NCI-H526 treated with DMSO at 0.1 percent for 48 hours (cell line): Measurements from ENCODE around the gene NF1.
A peak's percentile ranks its signal among the peaks of the same experiment; 100 is the strongest.

Source experiments
- DNase-seq: peaks from one replicate; lab custom pipeline; 2025; lab: John Stamatoyannopoulos, UW

The NF1 gene

DNA sequence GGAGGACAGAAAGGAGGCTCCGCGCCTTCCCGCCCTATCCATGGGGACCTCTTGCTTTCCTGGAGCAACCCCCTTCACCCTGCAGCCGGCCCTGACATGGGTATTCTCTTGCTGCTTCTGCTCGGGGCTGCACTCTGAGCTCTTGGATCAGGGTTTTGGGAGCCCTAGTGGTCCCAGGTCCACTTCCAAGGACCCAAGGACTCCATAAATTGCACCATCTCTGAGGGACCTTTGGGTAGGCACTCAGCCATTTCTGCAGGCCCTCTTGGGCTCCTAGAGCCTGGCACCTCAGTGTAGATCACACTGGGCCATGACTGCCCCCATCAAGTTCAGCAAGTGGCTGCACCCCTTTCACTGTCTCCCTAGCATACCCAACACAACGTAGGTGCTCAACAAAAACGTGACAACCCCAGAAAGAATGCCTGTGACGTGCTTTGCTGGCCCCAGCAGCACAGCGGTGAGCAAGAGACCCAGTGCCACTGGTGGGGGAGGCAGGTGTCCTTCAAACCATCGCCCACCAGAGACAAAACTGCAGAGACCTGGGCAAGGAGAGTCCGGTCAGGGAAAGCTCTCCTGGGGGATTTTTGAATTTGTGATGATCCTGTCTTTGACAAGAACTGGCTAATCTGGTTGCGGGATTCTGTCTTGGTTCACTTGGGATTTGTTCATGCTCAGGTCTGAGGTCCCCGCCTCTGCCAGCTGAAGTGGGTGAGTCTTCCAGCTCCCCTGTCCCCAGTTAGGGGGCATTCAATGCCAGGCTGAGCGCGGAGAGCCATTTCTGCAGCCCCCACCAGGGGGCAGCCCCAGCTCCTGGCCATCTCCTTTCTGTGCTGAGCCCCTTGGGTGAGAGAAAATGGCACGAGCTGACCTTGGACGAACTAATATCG lies 294.2 kb downstream of the NF1 start:
- peak; percentile 21 for DNase-seq

DNA sequence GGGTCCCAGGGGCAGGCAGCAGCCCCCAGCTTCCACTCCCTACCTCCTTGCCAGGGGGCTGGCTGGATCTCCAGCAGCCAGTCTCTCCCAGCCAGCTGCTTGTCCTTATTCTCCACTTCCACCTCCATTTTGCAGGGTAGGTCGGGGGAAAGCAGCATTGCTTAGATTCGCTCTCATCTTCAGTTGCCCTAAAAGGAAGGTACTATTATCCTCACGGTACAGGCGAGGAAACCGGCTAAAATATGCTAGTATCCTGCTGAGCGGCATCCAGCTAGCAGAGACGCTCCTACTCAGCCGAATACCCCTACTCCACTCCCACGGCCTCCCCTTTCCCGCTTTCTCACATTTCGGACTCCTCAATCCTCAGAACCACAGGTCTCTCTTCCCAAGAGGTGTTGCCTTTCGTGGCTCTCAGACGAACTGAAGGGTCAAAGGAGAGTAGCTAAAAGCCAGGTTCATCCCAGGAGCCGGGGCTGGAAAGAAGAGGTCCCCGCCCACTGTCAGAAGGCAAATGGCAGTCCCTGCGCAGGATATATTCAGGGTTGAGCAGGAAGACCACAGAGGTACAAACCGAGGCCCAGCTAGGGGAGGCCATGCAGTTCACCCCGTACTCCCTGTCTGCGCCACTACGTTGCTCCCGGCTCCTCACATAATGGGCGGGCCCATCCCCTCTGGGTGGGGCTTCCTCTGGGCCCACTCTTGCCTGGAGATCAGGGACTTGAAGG lies 295.0 kb downstream of the NF1 start:
- no peak for DNase-seq

DNA sequence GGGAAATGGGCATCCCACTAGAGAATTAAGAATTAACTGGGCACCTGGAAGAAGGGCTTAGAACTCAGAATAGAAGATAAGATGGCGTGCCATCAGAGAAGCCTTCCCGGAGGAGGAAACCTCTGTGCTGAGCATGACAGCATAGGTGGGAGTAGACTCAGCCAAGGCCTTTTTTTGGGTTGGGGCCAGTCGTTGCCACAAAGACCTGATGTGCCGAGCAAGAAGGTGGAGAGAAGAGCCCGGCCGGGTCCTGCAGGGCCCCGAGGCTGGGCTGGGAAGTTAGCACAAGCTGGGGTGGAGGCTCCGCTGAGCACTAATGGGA lies 295.6 kb downstream of the NF1 start:
- no peak for DNase-seq

DNA sequence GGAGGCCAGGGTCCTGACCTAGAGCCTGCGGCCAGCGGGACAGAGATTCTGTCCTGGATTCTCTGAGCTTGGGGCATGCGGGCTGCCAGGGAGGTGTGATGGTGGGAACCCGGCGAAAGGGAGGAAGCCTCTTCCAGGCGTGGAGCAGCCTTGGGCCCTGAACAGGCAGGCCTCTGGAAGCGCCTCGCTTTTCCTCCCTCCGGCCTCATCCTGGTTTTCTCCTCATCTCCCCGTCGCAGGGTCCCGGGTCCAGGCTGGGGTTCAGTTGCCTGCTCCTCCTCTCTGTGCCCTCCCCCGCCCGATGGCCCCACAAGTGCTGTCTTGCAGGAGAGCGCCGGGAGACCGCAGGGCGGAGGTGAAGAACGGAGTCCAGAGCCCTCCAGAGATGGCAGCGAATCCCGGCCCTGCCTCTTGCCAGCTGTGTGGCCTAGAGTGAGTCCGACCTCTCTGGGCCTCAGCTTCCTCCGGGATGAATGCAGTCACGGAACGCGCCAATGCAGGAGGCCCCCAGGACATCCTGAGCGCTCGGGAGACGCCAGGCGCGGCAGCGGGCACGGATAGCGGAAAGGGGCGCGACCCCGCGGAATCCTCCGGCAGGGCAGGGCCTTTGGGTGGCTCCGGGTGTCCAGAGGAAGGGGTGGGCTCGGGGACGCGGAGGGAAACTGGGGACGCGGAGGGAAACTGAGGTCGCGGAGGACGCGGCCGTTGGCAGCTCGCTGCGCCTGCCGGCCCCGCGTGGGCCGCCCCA lies 296.1 kb downstream of the NF1 start:
- no peak for DNase-seq

DNA sequence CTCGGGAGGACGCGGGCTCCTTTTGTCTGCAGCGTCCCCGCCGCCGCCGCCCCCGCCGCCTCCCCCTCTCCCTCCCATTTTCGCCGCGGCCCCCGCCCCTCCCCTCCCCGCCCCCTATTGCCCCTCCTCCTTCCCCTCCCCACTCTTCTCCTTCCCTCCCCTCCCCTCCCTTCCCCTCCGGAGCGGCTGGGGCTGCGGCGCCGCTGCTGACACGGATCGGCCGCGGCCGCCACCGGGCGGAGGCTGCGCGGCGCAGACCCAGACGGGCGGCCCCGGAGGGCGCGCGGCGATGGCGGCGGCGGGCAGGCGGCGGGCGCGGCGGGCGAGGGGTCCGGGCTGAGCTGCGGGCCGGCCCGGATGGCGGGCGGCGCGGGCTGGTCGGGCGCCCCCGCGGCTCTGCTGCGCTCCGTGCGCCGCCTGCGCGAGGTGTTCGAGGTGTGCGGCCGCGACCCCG lies 296.7 kb downstream of the NF1 start, which contains the start of gene RAB11FIP4:
Gene RAB11FIP4, plus strand, starts transcription at position 180 of the 454 bp plus-strand sequence. Its CDS starts 178 bp downstream, at position 358.
- DNase-seq, result peak; percentile 37

DNA sequence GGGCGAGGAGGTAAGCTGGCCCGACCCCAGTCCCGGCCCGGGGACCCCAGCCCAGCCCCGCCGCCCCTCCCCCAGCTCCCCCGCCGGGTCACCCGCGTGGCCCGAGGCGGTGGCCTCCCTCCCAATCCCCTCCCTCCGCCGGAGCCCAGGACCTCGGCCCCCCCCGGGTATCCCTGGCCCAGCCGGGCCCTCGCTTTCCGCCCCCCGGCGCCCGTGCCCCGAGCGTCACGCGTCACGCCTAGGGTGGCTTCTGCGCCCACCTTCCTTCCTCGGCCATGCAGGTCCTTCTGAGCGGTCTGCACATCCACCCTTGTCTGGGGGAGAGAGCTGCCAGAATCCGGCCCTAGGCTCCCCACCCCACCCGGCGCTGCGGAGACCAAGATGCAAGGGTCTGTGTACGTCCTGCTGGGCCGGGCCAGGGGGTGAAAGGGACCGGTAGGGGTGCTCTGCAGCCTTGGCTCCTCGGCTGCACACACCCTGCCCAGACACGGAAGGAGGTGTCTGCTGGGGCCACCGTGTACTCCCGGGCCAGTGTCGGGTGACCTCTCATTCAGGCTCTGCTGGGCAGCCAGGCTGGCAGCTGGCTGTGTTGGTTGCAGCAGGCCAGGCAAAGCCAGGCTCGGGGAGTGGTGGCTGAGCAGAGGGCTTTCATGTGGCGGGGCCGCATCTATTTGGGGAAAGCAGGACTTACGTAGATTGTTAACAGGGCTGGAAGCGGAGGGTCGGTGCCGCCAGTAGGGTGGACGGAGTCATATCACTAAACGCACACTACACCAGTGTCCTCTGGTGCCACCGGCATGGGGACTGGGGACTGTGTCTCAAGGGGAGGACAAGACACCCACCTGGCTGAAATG lies 297.5 kb downstream of the NF1 start:
- DNase-seq, result peak; percentile 35

DNA sequence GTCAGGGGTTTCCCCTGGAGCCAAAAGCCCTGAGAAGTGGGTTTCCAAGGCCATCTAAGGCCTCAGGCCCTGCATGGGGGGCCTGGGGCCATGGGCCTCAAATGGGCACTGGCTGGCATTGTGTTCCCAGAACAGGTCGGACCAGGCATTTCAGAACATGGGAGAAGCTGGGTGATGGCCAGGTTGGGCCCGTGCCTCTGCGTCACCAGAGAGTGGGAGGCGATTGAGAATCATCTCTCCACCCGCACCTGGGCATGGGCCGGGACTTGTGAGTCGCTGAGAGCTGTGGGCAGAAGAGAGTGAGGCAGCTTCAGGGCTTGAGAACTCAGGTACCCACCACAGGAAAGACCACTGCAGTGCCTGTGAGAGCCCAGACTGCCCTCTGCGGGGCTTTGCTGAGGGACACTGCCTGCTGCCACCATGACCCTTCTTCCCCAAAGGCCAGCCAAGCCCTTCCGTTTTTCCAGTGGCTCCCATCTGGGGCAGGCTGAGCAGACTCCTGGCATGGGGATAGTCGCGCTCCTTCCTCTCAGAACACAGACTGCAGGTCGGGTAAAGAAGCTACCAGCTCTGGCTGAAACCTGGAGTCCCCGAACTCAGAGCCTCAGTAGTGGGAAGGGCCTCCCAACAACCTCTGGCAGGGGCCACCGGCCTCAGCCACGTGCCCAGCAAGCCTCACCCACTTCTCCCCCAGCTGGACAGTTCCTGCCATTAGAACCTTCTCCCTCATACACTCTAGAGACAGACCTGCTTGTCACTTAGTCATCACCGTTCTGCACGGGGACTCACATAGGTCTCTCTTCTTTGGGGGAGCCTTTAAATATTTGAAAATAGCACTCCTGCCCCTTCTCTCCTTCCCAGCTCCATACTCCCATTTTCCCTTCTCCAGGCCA lies 298.3 kb downstream of the NF1 start:
- DNase-seq, result no peak

DNA sequence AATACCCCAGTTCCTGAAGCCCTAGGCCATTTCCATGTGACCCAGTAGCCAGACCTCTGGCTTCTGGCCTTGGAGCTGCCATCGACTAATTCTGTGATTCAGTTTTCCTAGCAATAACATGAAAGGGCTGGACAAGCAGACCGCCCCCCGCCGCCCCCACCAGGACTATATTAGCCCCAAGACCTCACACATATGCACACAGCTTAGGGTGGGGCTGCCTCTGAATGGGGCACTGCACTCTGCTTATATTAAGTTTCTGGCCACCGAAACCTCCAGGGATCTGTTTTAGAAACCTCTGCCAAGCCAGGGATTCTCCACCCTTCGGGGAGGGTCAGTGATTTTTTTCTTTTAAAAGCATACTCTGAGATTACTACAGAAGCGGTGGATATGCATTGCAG lies 299.0 kb downstream of the NF1 start:
- no peak for DNase-seq

DNA sequence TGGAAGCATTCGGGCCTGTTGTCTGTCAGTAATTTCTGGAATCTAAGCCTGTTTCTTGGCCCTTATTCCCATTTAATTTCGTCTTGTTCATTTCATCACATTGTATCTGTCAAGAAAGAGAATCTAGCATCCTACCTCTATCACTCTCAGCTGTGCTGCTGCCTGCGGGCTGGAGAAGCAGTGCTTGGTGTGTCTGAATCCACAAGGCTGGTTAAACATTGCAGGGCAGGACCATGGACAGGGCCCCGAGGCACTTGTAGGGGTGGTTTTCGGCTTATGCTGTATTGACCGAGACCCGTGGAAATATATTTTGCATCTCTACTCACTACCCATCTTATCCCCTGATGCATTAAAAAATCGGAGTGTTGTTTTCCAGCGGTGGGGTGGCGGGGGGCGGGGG lies 299.8 kb downstream of the NF1 start:
- DNase-seq, result no peak

DNA sequence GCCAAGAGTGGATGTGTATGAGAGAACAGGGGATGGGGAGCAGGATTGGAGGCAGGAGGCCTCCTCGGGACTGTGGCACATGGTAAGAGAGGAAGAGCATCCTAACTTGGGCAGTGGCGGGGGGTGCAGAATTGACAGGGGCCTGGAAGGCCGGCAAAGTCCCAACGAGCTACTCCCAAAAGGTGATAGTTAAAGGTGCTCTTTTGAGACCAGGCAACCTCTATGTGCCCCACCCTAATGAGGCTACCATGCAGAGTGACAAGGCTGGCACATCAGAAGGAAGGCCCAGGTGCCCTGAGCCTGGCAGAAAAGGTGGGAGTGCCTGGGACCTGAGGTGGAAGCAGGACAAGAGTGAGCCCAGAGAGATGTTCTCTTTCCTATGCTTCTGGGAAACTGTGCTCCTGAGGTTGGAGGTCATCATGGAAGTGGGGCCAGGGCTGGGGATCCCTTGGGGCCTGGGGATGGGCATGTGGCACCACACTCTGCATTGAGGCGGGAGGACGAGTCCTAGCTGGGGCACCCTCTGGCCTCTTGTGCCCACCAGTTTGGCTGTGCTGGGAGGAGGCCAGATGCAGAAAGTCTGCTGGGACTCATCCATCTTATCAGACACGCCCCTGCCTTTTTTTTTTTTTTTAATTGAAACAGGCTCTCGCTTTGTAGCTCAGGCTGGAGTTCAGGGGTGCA lies 302.6 kb downstream of the NF1 start:
- DNase-seq, result no peak

DNA sequence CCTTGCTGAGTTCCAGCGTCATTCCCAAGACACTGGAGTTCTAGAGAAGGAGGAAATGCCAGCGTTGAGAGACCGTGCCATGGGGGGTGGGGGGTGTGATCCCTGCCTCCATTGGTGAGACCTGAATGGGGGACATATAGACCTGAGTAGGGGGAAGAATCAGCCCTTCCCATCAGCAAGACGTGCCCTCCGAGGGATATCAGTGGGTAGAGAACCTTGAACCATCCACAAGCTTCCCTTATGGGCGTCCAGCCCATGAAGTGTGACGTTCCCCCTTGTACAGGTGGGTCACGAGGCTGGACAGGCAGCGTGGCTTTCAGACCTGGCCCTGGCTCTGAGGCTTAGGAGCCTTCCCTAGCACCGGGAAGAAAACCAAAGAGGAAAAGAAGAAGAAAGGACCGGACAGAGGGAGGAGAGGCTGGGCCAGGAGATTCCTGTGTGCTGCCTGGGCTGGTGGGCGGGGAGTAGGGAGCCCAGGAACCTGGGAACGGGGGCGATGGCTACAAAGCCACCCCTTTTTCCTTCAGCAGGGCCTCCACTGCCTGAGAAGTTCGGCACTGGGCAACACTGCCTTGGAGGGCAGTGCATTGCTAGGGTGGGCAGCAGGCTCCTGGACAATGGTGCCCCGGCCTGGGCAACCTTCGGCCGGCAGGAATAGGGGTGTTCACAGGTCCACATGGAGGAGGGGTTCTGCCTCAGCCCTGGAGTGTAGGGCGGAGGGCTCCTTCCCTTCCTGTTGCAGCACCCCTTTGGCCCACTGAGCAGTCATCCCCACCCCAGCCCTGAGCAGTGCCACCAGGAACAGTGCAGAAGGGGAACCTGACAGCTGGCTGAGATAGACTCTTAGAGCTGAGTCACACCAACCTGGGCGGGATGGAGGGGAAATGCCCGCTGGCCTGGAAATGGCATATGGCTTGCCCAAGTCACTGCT lies 303.9 kb downstream of the NF1 start:
- no peak for DNase-seq

DNA sequence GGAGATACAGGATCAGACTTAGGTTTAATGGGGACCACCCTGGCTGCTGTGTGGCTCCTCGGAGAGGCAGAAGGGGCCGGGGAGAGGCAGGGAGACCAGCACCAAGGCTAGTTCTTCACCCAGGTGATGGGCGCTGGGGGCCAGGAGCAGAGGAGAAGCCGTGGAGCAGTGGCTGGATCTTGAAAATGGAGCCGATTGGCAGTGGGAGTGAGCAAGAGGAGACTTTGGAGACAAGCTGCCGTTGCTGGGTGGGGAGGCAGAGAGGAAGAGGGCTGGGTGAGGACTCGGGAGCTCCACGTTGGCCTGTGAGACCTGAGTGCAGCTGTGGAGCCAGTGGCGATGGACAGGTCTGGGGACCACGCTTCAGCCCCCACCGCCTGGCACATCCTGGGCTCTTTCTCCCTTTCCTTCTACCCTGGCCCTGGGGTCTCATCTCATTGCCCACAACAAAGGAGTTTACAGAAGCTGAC lies 305.7 kb downstream of the NF1 start:
- no peak for DNase-seq

DNA sequence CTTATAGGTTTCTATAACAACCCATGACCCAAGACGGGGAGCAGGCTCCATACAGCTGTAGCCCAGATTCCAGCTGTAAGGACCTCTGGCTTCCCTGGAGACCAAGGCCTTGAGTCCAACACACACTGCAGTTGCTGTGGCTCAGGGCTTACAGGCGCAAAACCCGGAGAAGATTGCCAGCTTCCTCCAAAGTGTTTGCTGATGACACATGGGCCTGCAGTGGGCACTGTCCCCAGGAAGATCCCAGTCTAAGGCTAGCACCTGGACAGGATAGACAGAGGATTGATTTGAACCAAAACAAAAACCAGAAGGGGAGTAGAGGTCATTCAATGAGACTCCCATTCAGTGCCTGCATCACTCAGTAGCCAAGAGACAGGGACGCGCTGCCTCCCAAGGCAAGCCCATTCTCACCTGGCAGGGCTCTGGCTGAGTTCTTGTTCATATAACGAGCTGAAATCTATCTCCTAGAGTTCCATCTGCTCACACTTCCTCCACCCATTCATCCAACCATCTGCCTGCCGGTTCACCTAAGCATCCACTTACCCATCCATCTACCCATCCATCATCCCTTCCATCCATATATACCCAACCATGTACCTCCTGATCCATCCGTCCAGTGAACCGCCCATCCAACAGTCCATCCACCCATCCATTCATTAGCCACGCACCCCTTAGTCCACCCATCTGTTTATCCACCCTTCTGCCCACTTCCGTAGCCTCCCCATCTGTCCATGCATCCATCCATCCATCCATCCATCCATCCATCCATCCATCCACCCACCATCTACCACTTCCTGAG lies 306.9 kb downstream of the NF1 start:
- no peak for DNase-seq

DNA sequence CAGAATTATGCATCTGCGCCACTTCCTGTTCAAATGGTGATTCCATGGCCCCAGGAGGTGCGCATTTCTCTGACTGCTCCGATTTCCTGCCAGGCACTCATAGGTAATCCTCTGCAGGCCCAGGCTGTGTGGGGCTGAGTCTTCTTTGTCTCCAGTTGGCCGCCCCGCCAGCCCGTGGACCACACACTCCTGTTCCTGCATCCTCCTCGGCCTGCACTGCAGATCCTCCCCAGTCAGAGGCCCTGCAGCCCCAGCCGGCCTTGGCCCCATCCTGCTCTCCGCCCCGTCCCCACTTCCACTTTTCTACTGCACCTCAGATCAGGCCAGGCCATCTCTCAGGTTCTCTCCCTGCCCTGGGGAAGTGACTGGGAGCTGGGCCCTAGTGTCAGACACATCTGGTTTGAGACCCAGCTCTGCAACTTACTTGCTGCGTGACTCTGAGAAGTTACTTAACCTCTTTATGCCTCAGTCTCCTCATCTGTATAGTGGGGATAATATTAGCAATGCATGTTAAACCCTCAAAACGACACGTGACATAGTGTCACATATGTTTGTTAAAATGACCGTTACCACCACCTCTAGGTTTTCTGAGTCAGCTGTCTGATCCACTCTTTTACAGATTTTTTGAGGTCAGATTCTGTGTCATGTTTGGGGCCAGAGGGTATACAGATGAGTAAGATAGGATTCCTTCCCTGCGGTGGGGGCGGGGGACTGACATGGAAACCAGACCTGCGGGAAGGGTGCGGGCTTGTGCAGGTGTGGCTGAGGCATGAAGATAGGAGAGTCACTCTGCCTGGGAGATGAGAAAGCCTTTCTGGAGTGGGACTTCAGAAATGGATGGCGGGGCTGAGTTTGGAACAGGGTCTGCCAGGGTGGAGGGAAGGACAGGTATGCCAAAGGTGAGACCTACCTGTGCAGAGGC lies 309.5 kb downstream of the NF1 start:
- no peak for DNase-seq

DNA sequence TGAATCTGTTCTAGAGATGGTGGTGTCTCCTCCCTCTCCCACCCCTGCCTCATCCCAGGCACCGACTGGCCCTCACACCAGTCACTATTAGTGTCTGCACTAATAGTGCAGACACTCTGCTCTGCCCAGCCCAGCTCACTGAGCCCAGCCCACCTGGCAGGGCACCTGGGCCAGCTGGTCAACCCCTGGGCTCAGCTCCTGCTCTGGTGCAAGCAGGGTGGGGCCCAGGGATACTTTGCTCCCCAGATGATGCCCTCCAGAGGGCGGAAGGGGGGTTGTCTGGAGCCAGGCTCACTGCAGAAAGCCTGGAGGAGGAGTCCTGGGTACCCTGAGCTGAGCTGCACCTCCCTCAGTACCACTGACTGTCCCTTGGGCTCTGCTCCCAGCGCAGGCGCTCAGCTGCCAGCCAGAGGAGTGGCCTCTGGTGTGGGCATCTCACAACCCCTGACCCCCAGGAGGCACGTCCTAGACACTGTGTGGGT lies 311.2 kb downstream of the NF1 start:
- DNase-seq, result no peak

DNA sequence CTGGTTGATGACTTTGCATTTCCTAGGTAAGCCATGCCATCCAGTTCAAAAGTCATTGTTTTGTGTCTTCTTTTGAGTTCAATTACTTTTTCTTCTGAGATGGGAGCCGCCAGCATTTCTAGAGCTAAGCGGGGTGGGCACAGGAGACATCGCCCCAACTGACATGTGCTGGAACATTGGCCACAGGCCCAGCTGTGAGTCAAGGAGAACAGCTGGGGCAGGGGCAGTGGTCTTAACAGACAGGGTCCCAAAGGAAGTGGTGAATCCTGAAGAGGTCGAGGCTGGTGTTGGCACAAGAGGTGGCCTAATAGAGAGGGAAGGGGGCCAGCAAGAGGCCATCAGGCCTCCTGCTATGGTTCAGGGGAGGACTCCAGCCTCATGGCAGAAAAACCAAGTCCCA lies 313.8 kb downstream of the NF1 start:
- DNase-seq, result no peak
